NCI-H2227 treated with DMSO at 0.1 percent for 48 hours (cell line): ENCODE measurements around the gene ICAM2.
"Not testable (repeated sequence)": the region's sequence is repeated elsewhere in the genome, so short reads cannot be mapped to it uniquely, and the experiment has no call there.

ENCODE experiments used
- DNase-seq: peaks from one replicate; lab custom pipeline; 2025; lab: John Stamatoyannopoulos, UW

ICAM2 gene

DNA sequence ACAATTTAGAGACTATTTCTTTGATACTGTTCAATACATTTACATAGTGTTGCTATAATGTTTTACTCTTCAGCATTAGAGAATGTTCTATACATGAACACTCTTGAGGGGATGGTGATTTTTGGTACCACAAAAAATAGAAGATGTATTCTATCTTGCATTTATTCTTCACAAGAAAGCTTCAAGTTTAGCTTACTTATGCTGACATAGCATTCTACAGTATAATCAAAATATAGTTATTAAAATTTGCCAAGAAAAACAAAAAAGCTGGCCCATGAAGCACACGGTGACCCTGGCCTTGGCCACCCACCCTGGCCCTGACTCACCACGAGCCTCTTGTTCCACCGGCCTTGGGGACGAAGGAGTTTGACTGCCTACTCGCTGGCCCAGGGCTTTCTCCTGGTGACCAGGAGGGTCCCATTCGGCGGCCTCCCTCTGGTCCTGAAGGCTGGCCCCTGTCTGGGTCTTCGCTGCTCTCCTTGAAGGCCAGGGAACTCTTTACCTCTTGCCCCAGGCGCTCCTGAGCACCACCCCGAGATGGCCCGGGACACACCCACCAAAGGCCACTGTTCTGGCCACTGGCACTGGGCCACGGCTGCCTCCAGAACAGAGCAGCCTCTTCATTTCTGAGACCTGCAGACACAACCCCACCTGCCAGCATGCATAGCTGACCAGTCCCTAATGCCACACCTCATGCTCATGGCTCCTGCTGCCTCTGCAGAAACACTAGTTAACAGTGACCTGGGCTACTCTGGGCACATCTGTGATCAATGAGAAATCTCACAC lies 22.5 kb upstream of the ICAM2 start:
- no peak for DNase-seq

DNA sequence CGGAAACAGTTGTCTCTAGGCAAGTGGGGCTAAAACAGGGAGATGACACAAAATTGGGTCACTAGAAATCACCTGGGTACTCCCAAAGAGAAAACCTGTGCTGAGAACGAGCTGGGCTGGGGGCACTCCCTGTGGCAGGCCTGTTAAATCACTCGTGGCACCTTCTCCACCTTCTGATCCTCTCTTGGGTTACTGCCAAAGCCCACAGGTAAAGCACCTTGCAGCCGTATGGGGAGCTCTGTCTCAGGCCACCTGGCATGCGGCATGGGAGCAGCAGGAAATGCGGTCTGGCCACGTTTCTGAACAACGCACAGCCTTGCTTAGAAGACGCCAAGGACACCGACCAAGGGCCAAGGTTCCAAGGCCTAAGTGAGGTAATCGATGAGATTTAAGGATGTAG lies 21.5 kb upstream of the ICAM2 start:
- no peak for DNase-seq

DNA sequence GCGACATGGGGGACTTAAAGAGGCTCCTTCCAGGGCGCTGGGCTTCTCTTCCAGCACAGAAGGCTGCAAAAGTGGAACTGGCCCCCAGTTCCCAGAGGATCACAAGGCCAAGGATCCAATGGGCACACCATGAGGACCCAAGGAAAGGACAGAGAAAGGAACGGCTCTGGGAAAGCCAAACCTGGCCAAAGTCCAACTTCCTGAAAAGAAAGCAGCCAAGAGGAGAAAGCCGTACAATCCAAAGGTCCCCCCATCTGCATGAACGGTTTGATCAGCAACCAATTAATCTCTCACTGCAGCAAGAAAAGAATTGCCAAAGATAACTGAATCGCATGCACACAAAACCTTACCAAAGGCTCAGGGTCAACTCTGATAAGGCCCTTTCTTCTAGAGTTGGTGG lies 19.8 kb upstream of the ICAM2 start:
- no peak for DNase-seq

DNA sequence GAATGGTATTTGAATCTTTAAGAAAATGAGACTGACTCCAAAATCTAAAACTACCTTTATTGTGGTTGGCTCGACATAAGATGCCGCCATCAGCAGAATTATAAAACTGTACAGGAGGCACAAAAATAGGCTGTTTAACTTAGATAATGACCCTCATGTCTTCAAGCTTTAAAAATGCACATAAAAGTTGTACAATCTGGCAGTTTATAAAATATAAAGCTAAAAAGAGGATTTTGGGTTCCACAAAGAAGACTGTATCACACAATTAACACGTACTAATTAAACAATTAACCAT lies 18.6 kb upstream of the ICAM2 start:
- no peak for DNase-seq

DNA sequence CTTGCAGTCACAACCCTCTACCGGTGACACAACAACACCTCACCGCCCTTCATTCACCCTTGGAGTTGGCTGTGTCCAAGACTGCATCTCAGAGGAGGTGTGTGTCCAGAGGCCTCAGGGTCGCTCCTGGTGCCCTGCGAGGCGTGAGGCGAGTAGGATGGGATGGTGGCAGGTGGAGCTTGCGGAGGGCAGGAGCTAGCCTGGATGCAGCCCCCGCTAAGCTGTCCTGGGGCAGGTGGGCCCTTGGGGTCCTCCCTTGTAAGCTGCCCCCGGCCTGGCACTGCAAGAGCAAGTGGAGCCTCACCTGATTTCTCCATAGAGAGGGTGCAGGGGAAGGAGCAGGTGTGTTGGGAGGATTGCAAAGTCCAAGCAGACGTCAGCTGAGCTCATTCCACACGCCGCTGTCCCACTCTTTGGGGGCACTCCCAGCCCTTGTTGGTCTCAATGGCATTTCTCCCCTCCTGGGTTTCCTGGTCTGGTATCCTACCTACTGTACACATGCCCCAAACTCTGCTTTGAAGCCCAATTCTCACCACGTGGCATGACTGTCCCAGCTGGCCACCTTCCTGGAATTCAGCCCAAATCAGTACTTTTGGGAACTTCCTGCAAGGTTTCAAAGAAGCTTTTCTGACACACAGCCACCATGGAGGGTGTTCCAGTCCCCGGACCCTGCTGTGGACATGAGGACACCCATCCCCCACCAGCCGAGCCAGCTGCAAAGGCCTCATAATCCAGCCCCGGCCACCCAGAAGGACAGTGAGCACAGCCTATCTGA lies 18.1 kb upstream of the ICAM2 start:
- DNase-seq: no peak

DNA sequence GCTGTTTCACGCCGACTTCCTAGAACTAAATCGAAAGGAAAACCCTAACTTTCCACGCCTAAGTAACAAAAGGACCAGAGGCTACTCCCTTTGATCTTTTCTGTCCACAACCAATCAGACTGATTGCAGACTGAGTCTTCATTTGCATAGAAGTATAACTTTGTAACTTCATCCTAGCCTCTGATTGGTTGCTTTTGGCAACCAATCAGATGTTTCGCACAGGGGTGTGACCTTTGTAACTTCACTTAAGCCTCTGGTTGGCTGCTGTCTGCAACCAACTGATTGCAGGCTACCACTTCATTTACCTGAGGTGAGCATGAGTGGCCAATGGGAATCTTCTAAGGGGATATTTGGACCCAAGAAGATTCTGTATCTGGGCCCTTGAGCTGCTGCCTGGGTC lies 17.4 kb upstream of the ICAM2 start:
- no peak for DNase-seq

DNA sequence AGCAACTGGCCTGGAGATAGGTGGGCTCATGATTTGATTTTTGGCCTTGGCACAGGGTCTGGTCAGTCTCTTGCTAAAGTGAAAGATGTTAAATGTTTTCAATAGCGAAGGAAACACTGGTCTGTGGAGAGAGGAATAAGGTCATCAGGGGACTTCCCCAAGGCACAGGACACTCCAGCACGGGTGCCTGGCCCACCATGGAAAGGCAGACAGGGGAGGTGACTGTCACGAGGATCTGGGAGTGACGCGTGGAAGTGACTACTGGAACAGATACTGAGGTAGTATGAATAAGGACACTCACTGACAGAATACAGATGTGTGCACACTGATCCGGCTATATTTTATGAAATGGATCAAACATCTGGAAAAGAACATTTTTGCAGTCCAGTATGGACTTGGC lies 16.7 kb upstream of the ICAM2 start:
- no peak for DNase-seq

DNA sequence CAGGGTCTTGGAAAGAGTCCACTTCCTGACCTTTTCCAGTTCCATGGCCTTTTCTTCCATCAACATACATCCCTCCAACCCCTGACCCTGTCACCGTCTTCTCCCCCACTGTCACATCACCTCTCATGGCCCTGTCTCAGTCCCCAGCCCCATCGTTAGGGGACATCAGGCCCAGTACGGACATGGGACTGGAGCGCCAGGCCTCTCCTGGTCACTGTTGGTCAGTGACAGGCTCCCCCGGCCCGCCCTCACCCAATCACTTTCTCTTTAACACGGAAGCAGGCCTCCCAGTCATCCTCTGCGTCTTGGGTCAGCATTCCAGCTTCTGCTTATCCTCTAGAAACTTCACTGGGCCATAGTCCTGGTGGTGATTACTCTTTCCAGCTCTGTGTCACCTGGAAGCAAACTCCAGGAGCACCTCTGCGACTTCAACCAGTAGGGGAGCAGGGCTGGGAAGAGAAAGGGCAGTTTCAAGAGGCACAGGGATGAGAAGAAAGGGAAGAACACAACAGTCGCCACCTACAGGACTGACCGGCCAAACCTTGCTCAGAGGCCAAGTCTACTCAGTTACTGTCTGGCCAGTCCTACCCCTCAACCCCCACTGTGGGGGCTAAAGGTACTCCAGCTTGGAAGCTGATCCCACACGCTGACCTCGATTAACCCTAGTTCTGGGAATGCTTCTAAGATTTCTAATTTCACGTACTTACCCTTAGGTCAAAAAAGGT lies 15.9 kb upstream of the ICAM2 start:
- DNase-seq: no peak

DNA sequence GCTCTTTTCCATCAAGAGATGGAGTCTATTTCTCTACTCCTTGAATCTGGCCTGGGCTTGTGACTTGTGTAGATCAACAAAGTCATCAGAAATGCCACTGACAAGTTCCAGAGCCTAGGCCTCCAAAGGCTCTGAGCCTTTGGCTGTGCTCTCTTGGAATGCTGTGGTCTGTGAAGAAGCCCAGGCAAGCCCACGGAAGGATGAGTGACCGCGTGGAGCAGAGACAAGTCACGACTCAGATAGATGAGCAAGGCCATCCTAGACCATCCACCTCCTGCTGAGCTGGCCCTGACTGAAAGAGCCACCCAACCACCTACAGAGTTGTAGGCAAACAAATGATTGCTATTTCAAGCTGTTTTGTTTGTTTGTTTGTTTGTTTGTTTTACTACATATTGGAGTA lies 11.6 kb upstream of the ICAM2 start:
- no peak for DNase-seq

DNA sequence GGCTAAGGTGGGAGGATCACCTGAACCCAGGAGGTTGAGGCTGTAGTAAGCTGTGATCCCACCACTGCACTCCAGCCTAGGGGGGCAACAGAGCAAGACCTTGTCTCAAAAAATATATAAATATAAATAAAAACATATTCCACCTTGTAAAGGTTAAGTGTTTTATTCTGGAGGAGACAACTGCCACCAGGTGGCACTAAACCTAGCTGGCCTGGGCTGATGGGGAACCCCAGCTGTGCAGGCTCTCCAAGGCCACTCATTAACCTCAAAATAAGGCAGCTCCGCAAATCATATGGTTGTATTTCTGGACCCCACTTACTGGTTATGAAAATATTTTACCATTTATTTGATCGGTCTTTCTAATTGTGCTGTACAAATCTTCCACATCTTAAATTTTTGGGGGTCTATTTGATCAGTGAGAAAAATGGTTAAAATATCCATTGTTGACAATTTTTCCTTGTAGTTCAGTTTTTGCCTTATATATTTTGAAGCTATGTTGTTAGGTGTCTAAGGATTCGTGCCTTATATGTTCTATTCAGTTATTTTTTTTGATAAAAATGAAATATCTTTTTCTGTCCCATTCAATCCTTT lies 8.5 kb upstream of the ICAM2 start:
- peak; percentile 28 for DNase-seq

DNA sequence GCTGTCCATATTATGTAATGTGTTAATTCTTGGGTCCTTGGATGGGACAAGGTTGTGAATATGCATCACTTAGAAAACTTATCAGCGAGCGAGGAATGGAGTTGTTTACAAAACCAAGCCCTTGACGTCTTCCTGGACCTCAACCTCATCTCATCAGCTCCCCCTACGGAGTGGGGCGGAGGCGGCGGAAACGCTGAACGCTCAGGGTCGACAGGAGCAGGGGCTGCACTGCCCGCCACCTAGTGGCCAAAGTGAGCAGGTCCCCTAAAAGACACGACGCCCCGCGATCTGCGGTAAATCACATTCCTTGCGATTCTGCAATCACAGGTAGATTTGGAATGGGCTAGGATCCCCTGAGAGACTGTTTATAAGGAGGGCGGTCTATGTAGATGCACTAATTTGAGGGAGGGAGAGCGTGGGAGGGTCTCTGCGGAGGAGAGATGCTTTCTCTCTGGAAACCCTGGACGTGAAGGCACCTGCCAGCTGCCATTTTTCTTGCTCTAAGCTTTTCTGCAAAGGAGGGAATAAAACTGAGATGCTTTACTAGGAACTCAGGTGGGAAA lies 5.4 kb upstream of the ICAM2 start:
- peak; percentile 77 for DNase-seq

DNA sequence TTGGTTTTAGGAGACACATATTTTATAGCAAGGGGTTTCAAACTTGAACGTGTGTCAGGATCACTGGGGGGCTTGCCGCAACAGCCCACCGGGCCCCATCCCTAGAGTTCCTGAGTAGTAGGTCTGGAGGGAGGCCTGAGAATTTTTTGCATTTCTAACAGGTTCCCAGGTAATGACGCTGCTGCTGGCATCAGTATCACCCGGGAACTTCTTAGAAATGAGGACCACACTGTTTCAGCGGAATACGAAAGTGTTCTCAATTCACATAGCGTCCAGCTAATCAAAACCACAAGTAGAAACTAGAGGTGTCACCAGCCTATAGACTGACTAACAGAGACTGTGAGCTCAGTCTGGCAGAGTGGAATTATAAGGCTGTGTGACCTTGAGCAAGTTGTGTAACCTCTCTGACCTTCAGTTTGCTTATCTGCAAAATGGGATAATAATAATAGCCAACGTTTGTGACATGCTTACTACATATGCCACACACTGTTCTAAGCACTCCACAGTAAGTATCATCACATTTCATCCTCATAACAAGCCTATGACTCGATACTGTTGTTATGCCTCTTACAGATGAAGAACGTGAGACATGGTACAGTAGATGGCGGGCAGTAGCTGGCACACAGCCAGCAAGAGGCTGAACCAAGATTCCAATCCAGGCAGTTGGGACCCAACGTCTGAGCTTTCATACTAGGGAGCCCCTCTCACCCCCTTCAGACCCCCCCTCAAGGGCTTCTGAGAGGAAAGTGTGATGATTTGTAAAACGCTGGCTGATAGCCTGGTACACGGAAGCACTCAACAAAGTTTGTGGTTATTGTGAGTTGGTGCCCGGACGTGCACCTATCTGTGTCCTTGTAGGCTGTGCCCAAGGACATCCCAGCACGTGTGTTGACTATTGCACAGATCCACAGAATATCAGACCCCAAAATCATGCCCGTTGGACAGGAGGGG lies 4.6 kb upstream of the ICAM2 start:
- no peak for DNase-seq

DNA sequence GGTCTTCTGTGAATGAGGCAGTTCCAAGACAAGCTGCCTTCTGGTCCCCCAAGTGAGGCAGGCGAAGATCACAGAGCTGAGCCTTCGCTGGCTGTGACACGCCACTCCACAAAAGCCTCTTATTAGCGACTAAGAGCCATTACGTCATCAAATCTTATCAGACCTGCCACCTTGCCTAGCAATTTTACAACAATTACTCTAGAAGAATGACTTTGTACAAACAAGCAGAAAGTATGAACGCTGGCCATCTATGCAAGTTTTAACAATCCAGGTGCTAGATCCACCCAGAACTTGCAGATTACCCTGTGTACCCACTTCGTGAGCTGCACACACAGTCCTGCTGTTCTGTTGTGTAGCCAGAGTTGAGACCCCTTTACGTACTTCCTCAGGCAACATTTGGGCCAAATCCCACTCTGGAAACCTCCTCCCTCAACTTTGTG lies 3.8 kb upstream of the ICAM2 start:
- DNase-seq: no peak

DNA sequence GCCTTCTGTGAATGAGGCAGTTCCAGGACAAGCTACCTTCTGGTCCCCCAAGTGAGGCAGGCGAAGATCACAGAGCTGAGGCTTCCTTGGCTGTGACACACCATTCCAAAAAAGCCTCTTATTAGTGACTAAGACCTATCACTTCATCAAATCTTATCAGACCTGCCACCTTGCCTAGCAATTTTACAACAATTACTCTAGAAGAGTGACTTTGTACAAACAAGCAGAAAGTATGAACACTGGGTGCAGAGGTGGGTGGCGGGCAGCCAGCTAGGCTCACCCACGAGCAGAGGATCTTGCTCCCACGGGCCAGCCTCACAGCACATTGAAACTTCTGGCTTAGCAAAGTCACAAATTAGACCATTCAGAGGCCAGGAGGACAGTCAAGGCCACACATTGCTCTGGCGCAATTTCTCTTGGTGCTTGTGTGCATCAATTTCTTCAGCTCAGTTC lies 2.2 kb upstream of the ICAM2 start:
- no peak for DNase-seq

DNA sequence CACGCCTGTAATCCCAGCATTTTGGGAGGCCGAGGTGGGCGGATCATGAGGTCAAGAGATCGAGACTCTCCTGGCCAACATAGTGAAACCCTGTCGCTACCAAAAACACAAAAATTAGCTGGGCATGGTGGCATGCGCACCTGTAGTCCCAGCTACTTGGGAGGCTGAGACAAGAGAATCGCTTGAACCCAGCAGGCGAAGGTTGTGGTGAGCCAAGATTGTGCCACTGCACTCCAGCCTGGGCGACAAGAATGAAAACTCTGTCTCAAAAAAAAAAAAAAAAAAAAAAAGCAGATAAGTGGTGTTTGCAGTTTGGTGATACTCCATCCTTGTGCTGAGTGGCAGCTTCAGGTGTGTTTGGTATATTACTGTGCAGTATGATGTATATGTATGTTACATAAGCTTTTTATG lies 877 bp downstream of the ICAM2 start:
- not testable (repeated sequence) for DNase-seq

DNA sequence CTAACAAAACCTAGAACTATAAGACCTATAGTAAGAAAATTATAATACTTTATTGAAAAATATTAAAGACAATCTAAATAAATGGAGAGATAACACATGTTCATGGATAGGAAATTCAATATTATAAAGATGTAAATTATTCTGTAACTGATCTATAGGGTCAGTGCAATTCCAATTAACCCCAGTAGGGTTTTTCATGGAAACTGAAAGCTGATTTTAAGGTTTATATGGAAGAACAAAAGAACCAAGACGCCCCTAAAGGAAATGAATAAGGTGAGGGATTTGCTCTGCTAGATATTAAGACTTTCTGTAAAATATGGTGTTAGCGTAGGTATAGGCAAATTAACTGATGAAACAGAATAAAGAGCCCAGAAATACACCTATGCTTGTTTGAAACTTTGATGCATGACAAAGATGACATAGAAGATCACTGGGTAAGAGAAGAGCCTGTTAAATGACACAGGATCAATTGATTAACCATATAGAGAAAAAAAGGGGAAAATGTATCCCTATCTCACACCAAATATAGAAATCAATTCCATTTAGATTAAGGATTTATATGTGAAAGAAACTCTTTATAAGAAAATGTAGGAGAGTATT lies 3.0 kb downstream of the ICAM2 start:
- DNase-seq: no peak

DNA sequence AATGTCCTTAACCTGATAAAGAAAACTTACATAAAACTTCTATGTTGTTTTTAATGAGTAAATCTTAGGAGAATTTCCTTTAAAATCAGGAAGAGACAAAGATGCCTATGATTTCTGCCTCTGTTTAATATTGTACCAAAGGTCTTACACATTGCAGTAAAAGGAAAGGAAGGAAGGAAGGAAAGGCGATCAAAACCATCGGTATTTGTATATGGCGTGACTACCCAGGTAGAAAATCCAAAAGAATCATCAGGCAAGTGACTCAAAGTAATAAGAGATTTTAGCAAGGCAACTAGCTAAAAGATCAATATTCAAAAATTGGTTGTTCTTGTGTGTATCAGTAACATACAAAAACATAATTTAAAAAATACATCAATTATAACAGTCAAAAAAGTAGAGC lies 3.5 kb downstream of the ICAM2 start:
- no peak for DNase-seq

DNA sequence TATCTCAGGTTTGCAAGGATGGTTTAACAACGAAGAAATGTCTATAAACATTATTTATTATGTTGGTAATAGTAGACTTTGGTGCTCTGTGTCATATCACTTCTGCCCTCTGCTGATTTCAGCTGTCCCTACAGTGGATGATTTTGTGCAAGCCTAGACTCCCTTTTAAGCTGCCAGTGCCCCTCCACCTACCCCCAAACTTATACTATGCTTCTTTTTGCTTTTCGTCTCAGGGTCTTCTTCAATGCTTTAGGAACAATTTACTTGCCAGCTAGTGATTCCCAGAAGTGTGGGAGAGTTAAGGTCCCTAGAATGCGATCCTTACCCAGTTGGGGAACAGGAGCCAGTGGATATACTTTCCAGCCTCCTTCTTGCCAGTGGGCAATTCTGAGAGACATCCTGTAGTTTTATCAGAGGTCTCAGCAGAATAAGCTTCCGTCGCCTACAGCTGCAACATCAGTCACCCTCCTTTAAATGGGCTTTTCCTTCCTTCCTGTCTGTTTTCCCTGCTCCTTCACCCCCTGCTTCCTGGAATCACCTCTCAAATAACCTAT lies 4.1 kb downstream of the ICAM2 start:
- DNase-seq: no peak

DNA sequence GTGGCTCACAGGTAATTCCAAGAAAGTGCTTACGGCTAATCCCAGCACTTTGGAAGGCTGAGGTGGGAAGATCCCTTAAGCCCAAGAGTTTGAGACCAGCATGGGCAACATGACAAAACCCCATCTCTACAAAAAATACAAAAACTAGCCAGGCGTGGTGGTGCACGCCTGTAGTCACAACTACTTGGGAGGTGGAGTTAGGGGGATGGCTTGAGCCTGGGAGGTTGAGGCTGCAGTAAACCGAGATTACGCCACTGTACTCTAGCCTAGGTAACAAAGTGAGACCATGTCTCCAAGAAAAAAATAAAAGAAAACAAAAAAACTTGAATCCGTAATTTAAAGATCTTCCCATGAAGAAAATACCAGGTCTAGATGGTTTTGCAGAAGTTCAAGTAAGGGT lies 5.0 kb downstream of the ICAM2 start:
- DNase-seq: no peak
